ENCODE results near the gene CEP162.
"Not testable (repeated sequence)": the region's sequence is repeated elsewhere in the genome, so short reads cannot be mapped to it uniquely, and the experiment has no call there.

Gene CEP162

GRCh38 chr6:84253380-84253779 lies 25.9 kb upstream of the CEP162 start:
- Mint-ChIP-seq H3K4me3 (no peak overlapping the region), H3K27ac (no peak overlapping the region), H3K27me3 (peaks cover 28 to 35% of the 10 kb centered on the region in 2 donors), H3K36me3 (ENCODE audit: insufficient read depth) (no peaks in the 10 kb centered on the region), H3K4me1 (ENCODE audit: low read depth in 2 of 2) (no peaks in the 10 kb centered on the region), H3K9me3 (no peaks in the 10 kb centered on the region)
- DNase-seq, result no peak
- ATAC-seq (replicated peaks), result no peak

- ATAC-seq (replicated peaks) (no peak), DNase-seq (no peak)
- H3K4me1 Mint-ChIP-seq (ENCODE audit: low read depth in 2 of 2), result no peaks in the 10 kb centered on the region
- H3K9me3 Mint-ChIP-seq, result no peaks in the 10 kb centered on the region
- peaks cover 28 to 34% of the 10 kb centered on the region in 2 donors for H3K27me3 Mint-ChIP-seq
- H3K36me3 Mint-ChIP-seq (ENCODE audit: insufficient read depth), result no peaks in the 10 kb centered on the region
- no peak overlapping the region for H3K27ac Mint-ChIP-seq
- H3K4me3 Mint-ChIP-seq, result no peak overlapping the region
These were observed 24.6 kb upstream of the CEP162 start for GRCh38 chr6:84251891-84252539.

- ATAC-seq (replicated peaks) (no peak), DNase-seq (no peak)
- no peaks in the 10 kb centered on the region for H3K9me3 Mint-ChIP-seq
- no peaks in the 10 kb centered on the region for H3K36me3 Mint-ChIP-seq (ENCODE audit: insufficient read depth)
- H3K4me3 Mint-ChIP-seq, result no peak overlapping the region
- no peaks in the 10 kb centered on the region for H3K4me1 Mint-ChIP-seq (ENCODE audit: low read depth in 2 of 2)
- no peak overlapping the region for H3K27ac Mint-ChIP-seq
- peaks cover 19 to 30% of the 10 kb centered on the region in 2 donors for H3K27me3 Mint-ChIP-seq
These were observed 22.3 kb upstream of the CEP162 start for GRCh38 chr6:84249724-84250123.

- not testable (repeated sequence) for H3K4me3 Mint-ChIP-seq; H3K27ac Mint-ChIP-seq; H3K4me1 Mint-ChIP-seq (ENCODE audit: low read depth in 2 of 2); DNase-seq; H3K9me3 Mint-ChIP-seq; H3K36me3 Mint-ChIP-seq (ENCODE audit: insufficient read depth); ATAC-seq (replicated peaks)
- H3K27me3 Mint-ChIP-seq, result peaks cover 1 to 15% of the 10 kb centered on the region in 2 donors
These were observed 17.1 kb upstream of the CEP162 start for GRCh38 chr6:84244416-84245081.

- Mint-ChIP-seq H3K4me3 (no peak overlapping the region), H3K4me1 (ENCODE audit: low read depth in 2 of 2) (no peaks in the 10 kb centered on the region), H3K27ac (no peak overlapping the region), H3K36me3 (ENCODE audit: insufficient read depth) (no peaks in the 10 kb centered on the region), H3K27me3 (peaks cover 10 to 22% of the 10 kb centered on the region in 2 donors), H3K9me3 (no peaks in the 10 kb centered on the region)
- ATAC-seq (replicated peaks) (no peak), DNase-seq (no peak)
These were observed 15.8 kb upstream of the CEP162 start for GRCh38 chr6:84243240-84243639.

GRCh38 chr6:84242265-84242664 lies 14.8 kb upstream of the CEP162 start:
- no peak for DNase-seq
- no peak overlapping the region for H3K27ac Mint-ChIP-seq
- H3K27me3 Mint-ChIP-seq, result peaks cover 20 to 32% of the 10 kb centered on the region in 2 donors
- no peaks in the 10 kb centered on the region for H3K9me3 Mint-ChIP-seq
- no peak overlapping the region for H3K4me3 Mint-ChIP-seq
- no peaks in the 10 kb centered on the region for H3K36me3 Mint-ChIP-seq (ENCODE audit: insufficient read depth)
- H3K4me1 Mint-ChIP-seq (ENCODE audit: low read depth in 2 of 2), result no peaks in the 10 kb centered on the region
- ATAC-seq (replicated peaks), result no peak

- Mint-ChIP-seq H3K4me1 (ENCODE audit: low read depth in 2 of 2) (peaks cover 4 to 35% of the 10 kb centered on the region in 2 donors), H3K9me3 (no peaks in the 10 kb centered on the region), H3K27ac (peak overlapping the region; percentile 82 to 89), H3K27me3 (peaks cover 18 to 19% of the 10 kb centered on the region in 2 donors), H3K36me3 (ENCODE audit: insufficient read depth) (peaks cover 6% of the 10 kb centered on the region), H3K4me3 (peak overlapping the region; percentile 96 to 99)
- ATAC-seq (replicated peaks), result no peak
- DNase-seq, result no peak
These were observed 728 bp upstream of the CEP162 start for GRCh38 chr6:84228198-84228543.

- no peaks in the 10 kb centered on the region for H3K9me3 Mint-ChIP-seq
- H3K4me1 Mint-ChIP-seq (ENCODE audit: low read depth in 2 of 2), result peaks cover 4 to 35% of the 10 kb centered on the region in 2 donors
- peak overlapping the region; percentile 82 to 89 for H3K27ac Mint-ChIP-seq
- peaks cover 10 to 12% of the 10 kb centered on the region in 2 donors for H3K27me3 Mint-ChIP-seq
- H3K36me3 Mint-ChIP-seq (ENCODE audit: insufficient read depth), result peaks cover 6% of the 10 kb centered on the region
- no peak for ATAC-seq (replicated peaks)
- DNase-seq, result no peak
- peak overlapping the region; percentile 96 to 99 for H3K4me3 Mint-ChIP-seq
These were observed 404 bp downstream of the CEP162 start for GRCh38 chr6:84227044-84227433.

- no peak overlapping the region for H3K27ac Mint-ChIP-seq
- H3K9me3 Mint-ChIP-seq, result no peaks in the 10 kb centered on the region
- no peak overlapping the region for H3K4me3 Mint-ChIP-seq
- peaks cover 6% of the 10 kb centered on the region for H3K36me3 Mint-ChIP-seq (ENCODE audit: insufficient read depth)
- ATAC-seq (replicated peaks), result no peak
- no peak for DNase-seq
- no peaks in the 10 kb centered on the region for H3K27me3 Mint-ChIP-seq
- H3K4me1 Mint-ChIP-seq (ENCODE audit: low read depth in 2 of 2), result peaks cover 4 to 38% of the 10 kb centered on the region in 2 donors
These were observed 3.2 kb downstream of the CEP162 start for GRCh38 chr6:84224251-84224650.

GRCh38 chr6:84223608-84224007 lies 3.8 kb downstream of the CEP162 start:
- H3K36me3 Mint-ChIP-seq (ENCODE audit: insufficient read depth); H3K4me3 Mint-ChIP-seq; H3K9me3 Mint-ChIP-seq; ATAC-seq (replicated peaks); DNase-seq; H3K27ac Mint-ChIP-seq; H3K27me3 Mint-ChIP-seq: not testable (repeated sequence)
- peaks cover 3 to 36% of the 10 kb centered on the region in 2 donors for H3K4me1 Mint-ChIP-seq (ENCODE audit: low read depth in 2 of 2)

- Mint-ChIP-seq H3K27ac (no peak overlapping the region), H3K4me1 (ENCODE audit: low read depth in 2 of 2) (peaks cover 0 to 28% of the 10 kb centered on the region in 2 donors), H3K4me3 (no peak overlapping the region), H3K9me3 (no peaks in the 10 kb centered on the region), H3K36me3 (ENCODE audit: insufficient read depth) (peaks cover 1% of the 10 kb centered on the region), H3K27me3 (no peaks in the 10 kb centered on the region)
- no peak for ATAC-seq (replicated peaks)
- no peak for DNase-seq
These were observed 5.0 kb downstream of the CEP162 start for GRCh38 chr6:84222426-84222825.

- Mint-ChIP-seq H3K4me3 (no peak overlapping the region), H3K9me3 (no peaks in the 10 kb centered on the region), H3K27ac (no peak overlapping the region), H3K4me1 (ENCODE audit: low read depth in 2 of 2) (peaks cover 0 to 15% of the 10 kb centered on the region in 2 donors), H3K27me3 (no peaks in the 10 kb centered on the region), H3K36me3 (ENCODE audit: insufficient read depth) (peaks cover 3% of the 10 kb centered on the region)
- DNase-seq (no peak), ATAC-seq (replicated peaks) (no peak)
These were observed 6.5 kb downstream of the CEP162 start for GRCh38 chr6:84220809-84221409.

GRCh38 chr6:84218091-84218490 lies 9.4 kb downstream of the CEP162 start:
- DNase-seq, result no peak
- Mint-ChIP-seq H3K9me3 (no peaks in the 10 kb centered on the region), H3K4me3 (no peak overlapping the region), H3K27me3 (no peaks in the 10 kb centered on the region), H3K36me3 (ENCODE audit: insufficient read depth) (peaks cover 3% of the 10 kb centered on the region), H3K27ac (no peak overlapping the region), H3K4me1 (ENCODE audit: low read depth in 2 of 2) (peaks cover 0 to 3% of the 10 kb centered on the region in 2 donors)
- no peak for ATAC-seq (replicated peaks)

- no peak overlapping the region for H3K4me3 Mint-ChIP-seq
- DNase-seq (no peak), ATAC-seq (replicated peaks) (no peak)
- H3K27me3 Mint-ChIP-seq, result no peaks in the 10 kb centered on the region
- H3K4me1 Mint-ChIP-seq (ENCODE audit: low read depth in 2 of 2), result no peaks in the 10 kb centered on the region
- H3K27ac Mint-ChIP-seq, result no peak overlapping the region
- H3K9me3 Mint-ChIP-seq, result no peaks in the 10 kb centered on the region
- peaks cover 13% of the 10 kb centered on the region for H3K36me3 Mint-ChIP-seq (ENCODE audit: insufficient read depth)
These were observed 14.2 kb downstream of the CEP162 start for GRCh38 chr6:84213217-84213616.
